GM18951 (cell line): ENCODE results near the gene RRP1.

Experiments used
- POLR2A ChIP-seq: IDR thresholded peaks from 4 replicates; pipeline ENCODE4 v1.6.1; 2011; ENCODE audit warnings: mild to moderate bottlenecking; ENCODE audit not compliant: insufficient read length, insufficient read depth; ENCODE audit errors: extremely low read depth
- in situ Hi-C: fragments of 300-500 bp; cut with MboI; formaldehyde crosslinking; loops from one replicate; pipeline ENCODE4 v1.12.0; 2022; ENCODE audit warnings: low sequenced_read_pairs, mixed read lengths, inconsistent platforms; ENCODE audit not compliant: unreplicated experiment

Gene RRP1

DNA sequence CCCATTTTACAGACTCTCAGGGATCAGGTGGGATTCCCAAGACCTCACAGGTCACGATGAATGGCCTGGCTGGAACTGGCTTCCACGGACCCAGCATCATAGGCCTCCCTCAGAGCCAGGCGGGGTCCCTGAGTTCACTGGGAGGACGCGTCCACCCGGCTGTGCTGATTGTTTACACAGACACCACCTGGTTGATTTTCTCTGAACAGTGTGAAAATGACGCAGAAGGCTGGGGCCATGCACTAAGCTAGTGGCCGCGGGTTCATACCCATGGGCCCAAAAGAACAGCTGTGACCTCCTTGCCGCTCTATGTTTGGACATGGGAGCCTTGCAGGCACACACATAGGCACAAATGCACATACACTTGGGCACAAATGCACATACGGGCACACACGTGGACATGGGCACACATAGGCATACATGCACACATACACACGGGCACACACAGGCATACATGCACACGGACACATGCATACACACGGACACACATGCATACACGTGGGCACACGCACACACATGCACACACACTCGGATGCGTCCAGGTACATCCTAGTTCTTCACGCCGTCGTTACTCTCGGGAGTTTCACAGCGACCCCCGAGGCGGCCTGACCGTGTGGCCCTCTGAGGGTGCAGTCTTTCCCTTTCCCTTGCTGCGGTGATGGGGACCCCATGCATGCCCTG lies 36.5 kb upstream of the RRP1 start:
- in situ Hi-C loops = no loop called here
- TF ChIP-seq POLR2A = no peak

- no peak for TF ChIP-seq POLR2A
- in situ Hi-C loops = no loop called here
These were observed 36.0 kb upstream of the RRP1 start for GRCh38 chr21:43753439-43753799.

- TF ChIP-seq POLR2A = no peak
- in situ Hi-C loops = no loop called here
These were observed 34.2 kb upstream of the RRP1 start for GRCh38 chr21:43754948-43755781.

DNA sequence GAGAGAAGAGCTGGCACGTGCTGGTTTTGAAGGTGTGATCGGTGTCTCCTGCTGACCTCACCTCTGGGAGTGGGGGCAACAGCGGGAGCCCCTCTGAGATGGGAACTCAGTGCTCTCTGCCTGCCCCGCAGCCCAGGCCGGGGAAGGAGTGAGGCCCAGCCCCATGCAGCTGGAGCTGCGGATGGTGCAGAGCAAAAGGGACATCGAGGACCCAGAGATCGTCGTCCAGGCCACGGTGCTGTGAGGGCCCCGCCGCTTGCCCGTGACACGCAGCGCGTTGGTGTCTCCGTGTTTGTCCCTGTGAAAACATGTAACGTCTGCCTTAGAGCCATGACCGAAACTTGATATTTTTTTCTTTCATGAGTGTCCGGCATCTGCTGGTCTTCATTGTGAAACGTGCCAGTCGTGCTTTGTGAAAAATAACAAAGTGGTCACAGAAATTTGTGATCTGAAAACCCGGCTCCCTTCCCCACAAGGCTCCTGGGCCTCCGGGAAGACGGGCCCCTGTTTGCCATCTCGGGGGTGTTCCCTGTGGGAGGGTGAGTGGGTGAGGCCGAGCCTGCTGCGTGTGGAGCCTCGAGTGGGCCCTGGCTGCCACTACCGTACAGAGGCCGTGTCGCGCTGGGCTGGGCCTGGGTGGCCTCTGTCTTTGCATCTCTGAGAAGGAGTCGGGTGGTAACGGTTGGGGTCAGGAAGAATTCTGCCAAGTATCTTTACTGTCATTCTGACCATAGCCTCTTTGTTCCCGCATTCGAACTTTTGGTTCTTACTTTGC lies 33.4 kb upstream of the RRP1 start:
- in situ Hi-C loops = no loop called here
- TF ChIP-seq POLR2A = no peak

- in situ Hi-C loops = no loop called here
- TF ChIP-seq POLR2A = no peak
These were observed 31.8 kb upstream of the RRP1 start for GRCh38 chr21:43757601-43758000.

GRCh38 chr21:43758111-43758641 lies 31.2 kb upstream of the RRP1 start:
- TF ChIP-seq POLR2A = no peak
- in situ Hi-C loops = no loop called here

- TF ChIP-seq POLR2A = no peak
These were observed 30.6 kb upstream of the RRP1 start for GRCh38 chr21:43758811-43759210.

DNA sequence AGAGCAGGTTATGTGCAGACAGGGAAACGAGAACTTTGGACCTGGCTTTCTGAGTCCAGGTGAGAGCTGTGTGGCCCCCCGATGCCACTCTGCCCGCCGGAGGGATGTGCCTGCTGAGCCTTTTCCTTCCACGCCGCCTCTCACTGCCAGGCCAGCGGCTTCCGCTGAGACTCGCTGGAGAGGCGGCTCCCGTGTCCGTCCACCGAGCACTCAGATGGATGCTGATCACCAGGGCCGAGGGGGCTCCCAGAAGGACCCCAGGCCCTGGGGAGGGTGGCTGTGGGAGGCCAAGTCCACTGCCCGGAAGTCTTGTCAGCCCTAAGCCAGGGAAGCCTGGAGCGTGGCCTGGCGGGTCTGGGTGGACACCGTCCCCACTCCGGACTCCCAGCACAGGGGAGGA lies 29.7 kb upstream of the RRP1 start:
- in situ Hi-C loops = no loop called here
- no peak for TF ChIP-seq POLR2A

More at GRCh38 chr21:43758811-43759210, 30.6 kb upstream of the RRP1 start:
- in situ Hi-C loops = no loop called here

GRCh38 chr21:43760391-43760958 lies 28.9 kb upstream of the RRP1 start:
- in situ Hi-C loops = no loop called here
- TF ChIP-seq POLR2A = no peak

DNA sequence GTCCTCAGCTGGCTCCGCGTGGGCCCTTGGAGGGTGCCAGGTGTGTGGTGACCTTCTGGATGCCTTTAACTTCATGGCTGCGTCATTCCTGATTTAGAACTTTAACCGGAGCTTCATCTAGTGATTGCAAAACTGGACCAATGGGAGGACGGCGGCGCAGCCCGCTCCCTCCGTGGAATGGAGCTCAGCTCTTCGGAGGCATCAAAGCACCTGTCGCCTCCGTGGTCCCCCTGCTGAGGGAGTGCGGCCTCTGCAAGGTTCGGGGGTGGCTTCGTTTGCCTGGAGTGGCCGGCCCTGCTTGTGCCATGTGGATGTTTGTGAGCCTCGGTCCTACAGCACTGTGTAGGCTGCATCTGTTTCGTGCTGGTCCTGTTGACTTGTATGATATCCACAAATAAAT lies 27.5 kb upstream of the RRP1 start:
- TF ChIP-seq POLR2A = no peak
- in situ Hi-C loops = no loop called here

GRCh38 chr21:43762303-43763128 lies 26.9 kb upstream of the RRP1 start:
- in situ Hi-C loops = no loop called here
- TF ChIP-seq POLR2A = no peak

DNA sequence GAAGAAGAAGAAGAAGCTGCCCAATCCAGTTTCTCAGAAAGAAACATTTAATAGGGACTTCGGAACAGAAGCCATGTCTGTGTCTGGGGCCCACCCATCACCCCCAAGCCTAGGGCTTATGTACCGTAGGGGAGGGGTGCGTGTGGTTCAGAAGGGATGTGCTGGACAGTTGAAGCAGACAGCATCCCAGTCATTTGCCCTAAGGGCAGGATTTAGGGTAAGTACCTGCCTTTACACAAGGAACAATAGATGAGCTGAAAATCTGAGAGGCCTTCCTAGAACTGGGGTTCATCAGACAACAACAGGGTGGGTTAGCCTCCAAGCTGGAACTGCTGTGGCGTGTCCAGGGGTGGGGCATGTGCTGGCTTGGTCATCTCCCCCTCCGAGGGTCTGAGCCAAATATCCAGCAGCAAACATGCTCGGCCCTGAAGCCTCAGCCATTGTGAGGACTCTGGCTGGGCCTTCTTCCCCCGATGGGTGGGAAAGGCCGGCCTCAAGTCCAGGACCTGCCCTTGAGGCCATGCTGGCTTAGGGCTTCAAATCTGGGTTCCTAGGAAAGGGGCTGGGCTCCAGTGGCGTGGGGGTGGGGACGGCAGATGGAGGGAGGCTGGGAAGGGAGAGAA lies 25.4 kb upstream of the RRP1 start:
- in situ Hi-C loops = no loop called here
- TF ChIP-seq POLR2A = no peak
